Choroid plexus epithelial cell (primary cell): ENCODE measurements around the gene PDIA4.

ENCODE experiments used
- DNase-seq: peaks from one replicate; pipeline ENCODE4 v3.0.0-alpha.2; 2010; ENCODE audit warnings: low read depth
- H3K4me3 ChIP-seq: 2 replicates; pipeline ENCODE4 v1.5.1; 2011; ENCODE audit warnings: low read depth, mild to moderate bottlenecking, control low read depth, low read length, moderate library complexity
- CTCF ChIP-seq: conservative IDR thresholded peaks from 2 replicates; pipeline ENCODE4 v1.5.1; 2011; ENCODE audit warnings: low read depth, mild to moderate bottlenecking, control low read depth, inconsistent platforms, low read length, moderate library complexity

Gene PDIA4

DNA sequence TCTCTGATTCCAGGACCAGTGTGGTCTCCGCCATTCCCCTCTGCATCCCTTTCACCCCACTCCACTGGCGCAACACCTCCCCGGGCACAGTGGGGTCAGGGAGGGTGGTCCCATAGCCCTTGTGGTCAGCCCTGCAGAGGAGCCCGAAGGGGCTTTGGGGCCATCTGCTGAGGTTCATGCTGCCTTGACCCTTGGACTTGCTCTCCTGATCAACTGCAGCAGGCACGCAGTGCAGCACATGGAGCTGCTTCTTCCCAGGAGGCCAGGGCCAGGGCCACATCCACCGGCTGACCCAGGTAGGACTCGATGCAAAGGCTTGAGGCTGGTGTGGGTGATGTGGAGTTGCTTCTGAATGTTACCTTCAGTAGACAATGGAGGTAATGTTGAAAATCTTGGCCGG is 35.1 kb downstream of the PDIA4 start:
- no peak for TF ChIP-seq CTCF
- no peak for DNase-seq
- H3K4me3 ChIP-seq = no peak overlapping the region

- TF ChIP-seq CTCF = no peak
- no peak overlapping the region for H3K4me3 ChIP-seq
- DNase-seq = no peak
These were observed 36.8 kb downstream of the PDIA4 start for GRCh38 chr7:148991536-148991935.

DNA sequence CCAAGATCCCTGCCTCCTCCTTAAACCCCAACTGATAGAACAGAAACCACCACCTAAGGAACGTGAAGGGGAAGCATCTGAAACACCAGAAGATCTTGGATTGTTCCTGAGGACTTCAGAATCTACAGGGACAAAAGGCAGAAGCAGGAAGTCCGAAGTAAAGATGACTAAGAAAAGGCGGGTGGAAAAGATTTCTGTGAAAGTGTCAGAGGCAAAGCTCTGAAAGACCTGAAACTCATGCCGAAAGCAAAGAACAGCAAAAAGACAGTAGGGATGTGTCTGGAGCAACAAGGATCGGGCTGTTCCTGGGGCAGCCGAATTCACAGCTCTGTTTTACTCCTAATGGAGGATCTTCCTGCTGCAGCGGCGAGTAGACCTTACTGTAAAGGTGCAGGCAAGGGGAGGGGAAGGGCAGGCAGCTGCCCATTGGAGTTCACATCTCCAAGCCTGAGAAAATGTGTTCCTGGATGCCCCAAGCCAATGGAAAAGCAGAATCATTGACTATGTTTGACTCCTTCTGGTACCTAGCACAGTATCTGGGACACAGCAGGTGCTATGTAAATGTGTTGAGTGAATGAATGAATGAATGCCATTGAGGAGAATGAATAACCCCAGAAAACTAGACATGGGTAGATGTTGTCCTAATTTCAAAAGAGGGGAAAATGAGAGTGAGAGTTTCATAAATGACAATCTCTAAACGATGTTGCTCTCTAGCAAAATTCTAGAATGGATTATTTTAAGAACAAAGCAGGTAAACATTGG is 40.4 kb downstream of the PDIA4 start:
- peak overlapping the region; percentile 73 for H3K4me3 ChIP-seq
- peak; percentile 40 for DNase-seq
- no peak for TF ChIP-seq CTCF

DNA sequence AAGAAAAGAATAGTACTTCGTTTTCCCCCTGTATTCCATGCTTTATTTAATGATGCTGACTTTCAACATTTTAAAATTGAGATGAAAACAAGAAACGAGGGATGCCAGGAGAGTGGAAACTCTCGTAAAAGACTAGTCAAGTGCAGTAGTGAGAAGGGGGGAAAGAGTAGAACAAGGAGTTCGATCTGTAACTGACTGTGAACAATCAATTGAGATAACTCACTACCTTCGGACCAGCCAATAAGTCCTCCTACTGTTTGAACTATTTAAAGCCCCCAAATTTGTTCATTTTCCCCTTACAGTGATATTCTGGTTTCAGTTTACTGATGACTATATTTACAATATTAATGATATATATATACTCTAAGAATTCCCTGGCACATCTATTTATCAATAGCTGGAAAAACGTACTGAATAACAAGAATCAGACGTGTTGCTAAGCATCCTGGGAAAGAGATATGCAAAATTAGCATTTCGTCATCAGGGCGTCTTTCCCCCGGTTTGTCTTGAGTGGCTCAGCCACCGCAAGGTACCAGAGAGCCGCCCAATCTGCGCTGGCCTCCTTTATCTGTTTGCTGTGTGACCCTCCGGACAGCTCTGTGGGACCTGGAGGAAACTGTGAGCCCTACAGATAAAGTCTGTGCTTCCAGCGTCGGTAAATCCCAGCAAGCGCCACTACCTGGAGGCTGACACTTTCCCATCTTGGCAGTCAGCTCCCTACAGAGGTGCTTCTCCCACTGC is 41.1 kb downstream of the PDIA4 start:
- DNase-seq = peak; percentile 92
- no peak for TF ChIP-seq CTCF
- H3K4me3 ChIP-seq = peak overlapping the region; percentile 73

DNA sequence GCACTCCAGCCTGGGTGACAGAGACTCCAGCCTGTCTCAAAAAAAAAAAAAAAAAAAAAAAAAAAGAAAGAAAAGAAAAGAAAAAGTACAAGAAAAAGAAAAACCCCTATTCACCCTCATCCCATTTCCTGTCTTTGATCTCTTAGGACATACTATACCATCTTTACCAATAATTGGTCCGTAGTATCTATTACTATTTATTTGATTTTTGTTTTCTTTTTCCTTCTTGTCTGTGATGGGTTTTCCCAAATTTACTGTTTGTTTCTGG is 41.6 kb downstream of the PDIA4 start:
- H3K4me3 ChIP-seq = no peak overlapping the region
- no peak for TF ChIP-seq CTCF
- DNase-seq = no peak

- peak; percentile 75 for DNase-seq
- TF ChIP-seq CTCF = no peak
- peak overlapping the region; percentile 69 for H3K4me3 ChIP-seq
These were observed 44.8 kb downstream of the PDIA4 start for GRCh38 chr7:148983200-148984146.
